CD1c-positive myeloid dendritic cell (primary cell): ENCODE data around the gene TYSND1.
A peak's percentile ranks its signal among the peaks of the same experiment; 100 is the strongest.
"Not testable (repeated sequence)": the region's sequence is repeated elsewhere in the genome, so short reads cannot be mapped to it uniquely, and the experiment has no call there.

ENCODE experiments used
- DNase-seq: peaks from one replicate; pipeline ENCODE4 v3.0.0-alpha.2; 2016; ENCODE audit errors: extremely low spot score

Gene TYSND1

GRCh38 chr10:70132098-70133029 lies 14.1 kb downstream of the TYSND1 start, which contains the start of gene AIFM2:
Gene AIFM2 (minus strand): TSS chr10:70132825. CDS start chr10:70124084, 8,741 bp downstream.
- DNase-seq, result peak; percentile 67

GRCh38 chr10:70131560-70131937 lies 15.0 kb downstream of the TYSND1 start:
- no peak for DNase-seq

GRCh38 chr10:70130878-70131559 lies 15.5 kb downstream of the TYSND1 start:
- peak; percentile 48 for DNase-seq

DNA sequence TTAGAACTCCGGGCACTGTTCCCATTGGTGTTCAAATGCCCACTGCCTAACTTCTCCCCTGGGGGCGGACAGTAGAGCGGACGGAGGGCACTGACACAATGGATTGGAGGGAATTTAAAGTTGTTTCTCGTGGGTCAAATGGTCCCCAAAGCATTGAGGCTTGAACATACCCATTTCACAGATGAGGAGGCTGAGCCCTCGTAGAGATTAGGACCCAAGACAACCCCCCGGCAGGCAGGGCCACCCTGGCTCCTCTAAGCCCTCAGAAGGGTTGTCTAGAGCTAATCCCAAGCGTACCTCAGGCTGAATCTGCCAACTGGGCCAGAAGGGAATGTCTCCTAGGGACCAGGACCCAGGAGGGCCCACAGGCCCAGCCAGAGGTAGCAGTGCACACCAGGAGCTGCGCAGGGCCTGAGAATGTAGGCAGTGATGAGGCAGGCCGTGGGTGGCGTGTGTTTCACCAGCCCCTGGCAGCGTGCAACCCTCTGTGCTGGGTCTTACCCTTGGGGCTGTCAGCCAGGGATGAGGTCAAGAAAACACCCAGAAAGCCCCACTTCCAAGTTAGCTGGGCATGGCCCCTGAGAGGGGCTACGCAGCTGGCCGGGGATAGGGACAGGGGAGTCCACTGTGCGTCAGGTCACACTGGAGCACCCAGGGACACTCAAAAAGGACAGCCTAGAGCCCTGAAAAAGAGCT lies 19.7 kb downstream of the TYSND1 start:
- no peak for DNase-seq

- no peak for DNase-seq
These were observed 20.5 kb downstream of the TYSND1 start for GRCh38 chr10:70125918-70126552.

DNA sequence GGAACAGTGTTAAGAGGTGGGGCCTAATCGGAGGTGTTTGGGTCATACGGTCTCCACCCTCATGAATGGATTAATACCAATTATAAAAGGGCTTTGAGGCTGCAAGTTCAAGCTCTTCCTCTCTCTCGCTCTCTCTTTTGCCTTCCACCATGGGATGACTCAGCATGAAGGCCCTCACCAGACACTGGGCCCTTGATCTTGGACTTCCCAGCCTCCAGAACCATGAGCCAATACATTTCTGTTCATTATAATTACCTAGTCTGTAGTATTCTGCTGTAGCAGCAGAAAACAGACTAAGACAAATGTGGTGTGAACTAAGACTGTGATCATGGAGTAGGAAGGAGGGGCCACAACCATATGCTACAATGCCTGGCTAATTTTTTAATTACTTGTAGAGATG lies 21.6 kb downstream of the TYSND1 start:
- DNase-seq, result no peak

GRCh38 chr10:70124415-70124814 lies 22.1 kb downstream of the TYSND1 start:
- DNase-seq, result no peak

GRCh38 chr10:70123817-70124216 lies 22.7 kb downstream of the TYSND1 start:
- DNase-seq, result no peak

GRCh38 chr10:70123166-70123565 lies 23.3 kb downstream of the TYSND1 start:
- not testable (repeated sequence) for DNase-seq

DNA sequence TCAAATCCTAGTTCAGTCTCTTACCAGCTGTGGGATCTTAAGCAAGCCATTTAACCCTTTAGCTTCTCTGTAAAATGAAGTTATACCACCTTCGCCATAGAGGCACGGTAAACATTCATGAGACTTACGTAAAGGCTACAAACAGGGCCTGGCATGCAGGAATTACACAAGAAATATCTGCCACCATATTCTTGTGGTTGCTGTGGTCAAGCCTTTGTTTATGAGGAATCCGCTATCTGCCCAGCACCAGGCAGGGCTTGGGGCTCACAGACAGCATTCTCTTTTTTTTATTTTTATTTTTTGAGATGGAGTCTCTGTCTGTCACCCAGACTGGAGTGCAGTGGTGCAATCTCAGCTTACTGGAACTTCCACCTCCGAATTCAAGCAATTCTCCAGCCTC lies 23.8 kb downstream of the TYSND1 start:
- no peak for DNase-seq

DNA sequence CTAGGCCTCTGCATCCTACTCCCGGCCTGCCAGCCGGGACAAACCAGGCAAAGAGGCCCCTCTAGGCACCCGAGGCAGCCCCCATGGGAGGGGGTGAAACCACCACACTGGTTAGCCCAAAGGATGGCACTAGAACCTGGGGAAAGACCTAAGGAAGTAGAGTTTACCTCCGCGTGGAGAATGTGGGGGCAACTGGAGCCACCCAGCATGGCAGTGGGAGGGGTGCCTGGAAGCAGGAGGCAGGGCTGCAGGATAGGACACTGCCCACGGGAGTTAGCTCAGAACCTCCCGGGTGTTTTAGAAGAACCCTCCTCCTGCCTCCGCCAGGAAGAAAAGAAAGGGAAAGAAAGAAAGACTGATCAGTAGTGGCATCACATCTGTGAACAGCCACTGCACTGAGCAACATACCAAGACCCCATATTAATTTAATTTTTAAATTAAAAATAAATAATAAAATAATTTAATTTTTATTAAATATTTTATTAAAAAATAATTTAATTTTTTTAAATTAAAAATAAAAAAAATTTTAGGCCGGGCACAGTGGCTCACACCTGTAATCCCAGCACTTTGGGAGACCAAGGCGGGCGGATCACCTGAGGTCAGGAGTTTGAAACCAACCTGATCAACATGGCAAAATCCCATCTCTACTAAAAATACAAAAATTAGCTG lies 25.1 kb downstream of the TYSND1 start:
- DNase-seq, result no peak

GRCh38 chr10:70120417-70120816 lies 26.1 kb downstream of the TYSND1 start:
- no peak for DNase-seq

DNA sequence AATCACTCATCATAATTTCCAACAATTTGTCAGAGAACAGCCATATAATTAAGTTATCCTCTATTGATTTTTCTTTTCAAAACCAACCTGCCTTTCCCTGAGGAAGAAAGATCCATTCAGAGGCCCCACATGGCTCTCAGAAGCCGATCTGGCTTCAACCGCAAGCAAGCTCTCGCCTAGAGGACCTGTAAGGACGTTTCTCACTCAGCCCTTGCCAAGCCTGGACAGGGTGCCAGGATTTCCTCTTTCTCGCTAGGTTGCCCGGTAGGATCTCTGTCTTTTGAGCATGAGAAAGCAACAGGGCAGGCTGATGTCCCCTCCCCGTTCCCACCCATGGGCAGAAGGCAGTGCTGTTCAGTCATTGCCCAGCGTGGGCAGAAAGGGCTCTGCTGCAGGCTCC lies 26.9 kb downstream of the TYSND1 start:
- no peak for DNase-seq

GRCh38 chr10:70119197-70119596 lies 27.3 kb downstream of the TYSND1 start:
- no peak for DNase-seq

GRCh38 chr10:70118196-70118595 lies 28.3 kb downstream of the TYSND1 start:
- no peak for DNase-seq

GRCh38 chr10:70117646-70118045 lies 28.9 kb downstream of the TYSND1 start:
- DNase-seq, result no peak

- peak; percentile 57 for DNase-seq
These were observed 30.4 kb downstream of the TYSND1 start for GRCh38 chr10:70115948-70116682.

GRCh38 chr10:70114902-70115301 lies 31.6 kb downstream of the TYSND1 start:
- no peak for DNase-seq

DNA sequence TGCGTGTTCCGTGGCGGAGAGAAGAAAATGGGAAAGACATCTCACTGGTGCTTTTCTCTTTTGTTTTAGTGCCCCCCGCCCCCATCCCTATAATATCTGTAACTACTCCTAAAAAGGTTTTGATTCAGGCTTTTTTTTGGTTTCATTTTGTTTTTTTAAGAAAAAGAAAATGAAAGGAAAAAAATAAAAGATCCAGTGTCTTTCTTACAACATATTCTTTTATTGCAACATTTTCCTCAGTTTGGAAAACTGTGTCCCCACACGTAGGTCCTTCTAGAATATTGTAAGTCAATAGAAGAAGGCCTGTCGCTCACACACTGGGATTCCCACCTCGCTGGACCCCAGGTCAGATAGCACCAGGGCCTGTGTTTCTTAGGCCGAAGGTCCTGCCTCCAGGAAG lies 34.4 kb downstream of the TYSND1 start:
- no peak for DNase-seq

GRCh38 chr10:70111496-70111895 lies 35.0 kb downstream of the TYSND1 start:
- no peak for DNase-seq
